WTC11 (cell line): ENCODE data around the gene COPS6. TPM values are rescaled to one million over a fixed set of nuclear protein-coding genes. Genes with fewer than 3 reads are reported as not detected.
A peak's percentile ranks its signal among the peaks of the same experiment; 100 is the strongest.

Experiments used
- ATAC-seq: fragments of 200-7000 bp; cut with Tn5 transposase; 2 replicates; pipeline ENCODE4 v1.10.0; 2021; ENCODE audit warnings: mild to moderate bottlenecking, moderate library complexity
- CTCF ChIA-PET: fragments of 300-600 bp; sonication (Branson Sonifier 250); formaldehyde crosslinking; loops from one replicate; lab custom pipeline; 2021; ENCODE audit warnings: antibody characterized with exemption; lab: Charles Lee
- POLR2A ChIA-PET: fragments of 350-600 bp; sonication (Branson Sonifier 250); formaldehyde crosslinking; loops from one replicate; lab custom pipeline; 2021; ENCODE audit warnings: antibody characterized with exemption; lab: Charles Lee
- DNase-seq: peaks from one replicate; pipeline ENCODE4 v3.0.0; 2021; ENCODE audit warnings: low spot score
- H3K27ac Mint-ChIP-seq: 2 replicates; pipeline ENCODE4 v1.8.0; 2021; ENCODE audit warnings: mixed read lengths
- H3K27me3 Mint-ChIP-seq: 2 replicates; pipeline ENCODE4 v1.8.0; 2021; ENCODE audit warnings: low read depth, mild to moderate bottlenecking, moderate library complexity, mixed read lengths
- H3K36me3 Mint-ChIP-seq: 2 replicates; pipeline ENCODE4 v1.8.0; 2021; ENCODE audit warnings: mixed read lengths
- H3K4me1 Mint-ChIP-seq: 2 replicates; pipeline ENCODE4 v1.8.0; 2022; ENCODE audit warnings: mixed read lengths
- H3K4me3 Mint-ChIP-seq: 2 replicates; pipeline ENCODE4 v1.8.0; 2021; ENCODE audit warnings: mild to moderate bottlenecking, moderate library complexity, mixed read lengths
- H3K9me3 Mint-ChIP-seq: 2 replicates; pipeline ENCODE4 v1.8.0; 2021; ENCODE audit warnings: mixed read lengths
- ELF4 ChIP-seq: sonication (generic); formaldehyde crosslinking; IDR thresholded peaks from 2 replicates; pipeline ENCODE4 v1.8.1; 2022; ENCODE audit warnings: low read depth, mild to moderate bottlenecking, moderate library complexity, missing genetic modification reagents
- EMX1 ChIP-seq: fragments of 250-450 bp; sonication (Bioruptor Pico); IDR thresholded peaks from 2 replicates; pipeline ENCODE4 v1.8.0; 2021; ENCODE audit warnings: mild to moderate bottlenecking
- ETV6 ChIP-seq: sonication (generic); formaldehyde crosslinking; IDR thresholded peaks from 2 replicates; pipeline ENCODE4 v1.8.1; 2022; ENCODE audit warnings: mild to moderate bottlenecking, missing genetic modification reagents
- FOXJ3 ChIP-seq: sonication (generic); formaldehyde crosslinking; IDR thresholded peaks from 2 replicates; pipeline ENCODE4 v1.9.0; 2021; ENCODE audit warnings: missing genetic modification reagents, mild to moderate bottlenecking, borderline replicate concordance
- GRHL2 ChIP-seq: fragments of 250-450 bp; sonication (Bioruptor Pico); IDR thresholded peaks from 2 replicates; pipeline ENCODE4 v1.8.0; 2022; ENCODE audit warnings: mild to moderate bottlenecking, moderate library complexity; ENCODE audit not compliant: insufficient replicate concordance, severe bottlenecking
- NR2C2 ChIP-seq: sonication (generic); formaldehyde crosslinking; IDR thresholded peaks from 2 replicates; pipeline ENCODE4 v1.8.0; 2022; ENCODE audit warnings: mild to moderate bottlenecking, missing genetic modification reagents
- SMAD4 ChIP-seq: sonication (generic); formaldehyde crosslinking; IDR thresholded peaks from 2 replicates; pipeline ENCODE4 v1.8.0; 2022; ENCODE audit warnings: mild to moderate bottlenecking, missing genetic modification reagents
- TEAD1 ChIP-seq: sonication (generic); formaldehyde crosslinking; IDR thresholded peaks from 2 replicates; pipeline ENCODE4 v1.8.0; 2022; ENCODE audit warnings: mild to moderate bottlenecking, missing genetic modification reagents
- ZNF138 ChIP-seq: sonication (generic); formaldehyde crosslinking; conservative IDR thresholded peaks from 2 replicates; pipeline ENCODE4 v1.8.1; 2022; ENCODE audit warnings: mild to moderate bottlenecking, moderate library complexity, missing genetic modification reagents
- ZNF317 ChIP-seq: sonication (generic); formaldehyde crosslinking; IDR thresholded peaks from 2 replicates; pipeline ENCODE4 v1.8.1; 2023; ENCODE audit warnings: low read depth, mild to moderate bottlenecking, moderate library complexity, missing genetic modification reagents, borderline replicate concordance
- total RNA-seq: library from RNA; stranded (reverse); gene quantifications from 3 replicates; pipeline ENCODE4 v1.2.3, GENCODE V29; 2021
- TF ChIP-seq, protein P1 (sequence below): sonication (generic); formaldehyde crosslinking; conservative IDR thresholded peaks from 2 replicates; pipeline ENCODE4 v1.8.1; 2023; ENCODE audit warnings: mild to moderate bottlenecking, low read depth, missing genetic modification reagents, moderate library complexity
- TF ChIP-seq, protein P2 (sequence below): sonication (generic); formaldehyde crosslinking; IDR thresholded peaks from 2 replicates; pipeline ENCODE4 v1.8.0; 2023; ENCODE audit warnings: missing genetic modification reagents
- TF ChIP-seq, protein P3 (sequence below): sonication (generic); formaldehyde crosslinking; IDR thresholded peaks from 2 replicates; pipeline ENCODE4 v1.8.1; 2023; ENCODE audit warnings: mild to moderate bottlenecking, missing genetic modification reagents
- TF ChIP-seq, protein P4 (sequence below): sonication (generic); formaldehyde crosslinking; IDR thresholded peaks from 2 replicates; pipeline ENCODE4 v1.8.0; 2022; ENCODE audit warnings: mild to moderate bottlenecking, missing genetic modification reagents
- TF ChIP-seq, protein P5 (sequence below): sonication (generic); formaldehyde crosslinking; IDR thresholded peaks from 2 replicates; pipeline ENCODE4 v1.8.1; 2023; ENCODE audit warnings: mild to moderate bottlenecking, missing genetic modification reagents, moderate library complexity
- TF ChIP-seq, protein P6 (sequence below): fragments of 250-450 bp; sonication (Bioruptor Pico); IDR thresholded peaks from 2 replicates; pipeline ENCODE4 v1.9.0; 2021; ENCODE audit warnings: mild to moderate bottlenecking
- TF ChIP-seq, protein P7 (sequence below): sonication (generic); formaldehyde crosslinking; IDR thresholded peaks from 2 replicates; pipeline ENCODE4 v1.8.1; 2022; ENCODE audit warnings: low read depth, missing genetic modification reagents, borderline replicate concordance
- TF ChIP-seq, protein P8 (sequence below): sonication (generic); formaldehyde crosslinking; IDR thresholded peaks from 2 replicates; pipeline ENCODE4 v1.8.1; 2023; ENCODE audit warnings: mild to moderate bottlenecking, missing genetic modification reagents

The COPS6 gene
- total RNA-seq, 1 experiment from 2014 or later = 118 TPM

DNA sequence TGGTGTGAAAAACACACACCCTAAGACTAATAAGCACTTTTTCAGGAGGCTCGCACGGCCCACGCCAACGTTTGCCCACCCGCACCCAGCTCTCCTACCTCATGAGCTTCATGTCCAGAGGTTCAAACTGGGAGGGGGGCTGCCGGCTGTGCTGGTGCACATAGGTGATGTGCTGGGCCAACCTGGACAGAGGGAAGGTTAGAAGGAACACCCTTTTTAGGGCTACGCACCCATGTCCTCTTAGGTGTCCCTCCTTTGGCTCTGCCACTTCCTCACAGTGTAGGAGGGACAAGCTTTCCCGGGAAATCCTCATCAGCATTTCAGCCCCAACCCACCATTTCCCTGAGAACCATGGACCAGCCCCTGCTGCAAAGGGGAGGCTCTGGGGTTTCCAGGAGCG lies 6.5 kb downstream of the COPS6 start:
- ATAC-seq (no peak), DNase-seq (no peak)
- Mint-ChIP-seq H3K36me3 (peaks cover 100% of the 10 kb centered on the region), H3K27ac (peak overlapping the region; percentile 87), H3K9me3 (no peaks in the 10 kb centered on the region), H3K4me3 (no peak overlapping the region), H3K4me1 (peaks cover 20% of the 10 kb centered on the region), H3K27me3 (no peaks in the 10 kb centered on the region)
- TF ChIP-seq SMAD4 (CRISPR knock-in tag) (no peak), FOXJ3 (CRISPR knock-in tag) (no peak), EMX1 (CRISPR knock-in tag) (no peak), ZNF138 (CRISPR knock-in tag) (no peak), ZNF317 (CRISPR knock-in tag) (no peak), GRHL2 (CRISPR knock-in tag) (no peak), ELF4 (CRISPR knock-in tag) (no peak)
- TF ChIP-seq, protein P1, sequence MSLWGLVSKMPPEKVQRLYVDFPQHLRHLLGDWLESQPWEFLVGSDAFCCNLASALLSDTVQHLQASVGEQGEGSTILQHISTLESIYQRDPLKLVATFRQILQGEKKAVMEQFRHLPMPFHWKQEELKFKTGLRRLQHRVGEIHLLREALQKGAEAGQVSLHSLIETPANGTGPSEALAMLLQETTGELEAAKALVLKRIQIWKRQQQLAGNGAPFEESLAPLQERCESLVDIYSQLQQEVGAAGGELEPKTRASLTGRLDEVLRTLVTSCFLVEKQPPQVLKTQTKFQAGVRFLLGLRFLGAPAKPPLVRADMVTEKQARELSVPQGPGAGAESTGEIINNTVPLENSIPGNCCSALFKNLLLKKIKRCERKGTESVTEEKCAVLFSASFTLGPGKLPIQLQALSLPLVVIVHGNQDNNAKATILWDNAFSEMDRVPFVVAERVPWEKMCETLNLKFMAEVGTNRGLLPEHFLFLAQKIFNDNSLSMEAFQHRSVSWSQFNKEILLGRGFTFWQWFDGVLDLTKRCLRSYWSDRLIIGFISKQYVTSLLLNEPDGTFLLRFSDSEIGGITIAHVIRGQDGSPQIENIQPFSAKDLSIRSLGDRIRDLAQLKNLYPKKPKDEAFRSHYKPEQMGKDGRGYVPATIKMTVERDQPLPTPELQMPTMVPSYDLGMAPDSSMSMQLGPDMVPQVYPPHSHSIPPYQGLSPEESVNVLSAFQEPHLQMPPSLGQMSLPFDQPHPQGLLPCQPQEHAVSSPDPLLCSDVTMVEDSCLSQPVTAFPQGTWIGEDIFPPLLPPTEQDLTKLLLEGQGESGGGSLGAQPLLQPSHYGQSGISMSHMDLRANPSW (CRISPR knock-in tag) = no peak
- TF ChIP-seq, protein P2, sequence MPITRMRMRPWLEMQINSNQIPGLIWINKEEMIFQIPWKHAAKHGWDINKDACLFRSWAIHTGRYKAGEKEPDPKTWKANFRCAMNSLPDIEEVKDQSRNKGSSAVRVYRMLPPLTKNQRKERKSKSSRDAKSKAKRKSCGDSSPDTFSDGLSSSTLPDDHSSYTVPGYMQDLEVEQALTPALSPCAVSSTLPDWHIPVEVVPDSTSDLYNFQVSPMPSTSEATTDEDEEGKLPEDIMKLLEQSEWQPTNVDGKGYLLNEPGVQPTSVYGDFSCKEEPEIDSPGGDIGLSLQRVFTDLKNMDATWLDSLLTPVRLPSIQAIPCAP (CRISPR knock-in tag) = no peak
- TF ChIP-seq, protein P3, sequence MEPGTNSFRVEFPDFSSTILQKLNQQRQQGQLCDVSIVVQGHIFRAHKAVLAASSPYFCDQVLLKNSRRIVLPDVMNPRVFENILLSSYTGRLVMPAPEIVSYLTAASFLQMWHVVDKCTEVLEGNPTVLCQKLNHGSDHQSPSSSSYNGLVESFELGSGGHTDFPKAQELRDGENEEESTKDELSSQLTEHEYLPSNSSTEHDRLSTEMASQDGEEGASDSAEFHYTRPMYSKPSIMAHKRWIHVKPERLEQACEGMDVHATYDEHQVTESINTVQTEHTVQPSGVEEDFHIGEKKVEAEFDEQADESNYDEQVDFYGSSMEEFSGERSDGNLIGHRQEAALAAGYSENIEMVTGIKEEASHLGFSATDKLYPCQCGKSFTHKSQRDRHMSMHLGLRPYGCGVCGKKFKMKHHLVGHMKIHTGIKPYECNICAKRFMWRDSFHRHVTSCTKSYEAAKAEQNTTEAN (CRISPR knock-in tag) = no peak
- CTCF ChIA-PET = no interaction called here
- POLR2A ChIA-PET = interaction anchor here (0.9 kb wide), 1 partner anchor 151 kb away, joined by 3 read pairs; no protein-coding TSS in a partner anchor

DNA sequence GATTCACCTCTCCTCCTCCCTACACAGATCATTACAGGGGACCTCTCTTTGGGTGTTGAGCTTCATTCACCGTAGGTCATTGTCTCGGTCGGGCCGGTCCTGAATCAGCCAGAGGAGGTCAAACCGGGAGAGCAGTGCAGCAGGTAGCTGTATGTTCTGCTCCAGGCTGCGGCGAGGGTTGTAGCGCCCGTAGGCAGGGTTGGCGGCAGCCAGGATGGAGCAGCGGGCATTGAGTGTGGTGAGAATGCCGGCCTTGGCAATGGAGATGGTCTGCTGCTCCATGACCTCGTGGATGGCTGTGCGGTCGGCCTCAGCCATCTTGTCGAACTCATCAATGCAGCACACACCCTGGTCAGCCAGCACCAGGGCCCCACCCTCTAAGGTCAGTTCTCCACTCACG lies 6.9 kb downstream of the COPS6 start:
- Mint-ChIP-seq H3K4me3 (no peak overlapping the region; the same call in 1 of the 2 replicates), H3K4me1 (peaks cover 20% of the 10 kb centered on the region), H3K36me3 (peaks cover 99% of the 10 kb centered on the region), H3K27ac (peak overlapping the region; percentile 88), H3K9me3 (no peaks in the 10 kb centered on the region), H3K27me3 (no peaks in the 10 kb centered on the region)
- TF ChIP-seq, protein P3 (CRISPR knock-in tag) = no peak
- TF ChIP-seq, protein P4, sequence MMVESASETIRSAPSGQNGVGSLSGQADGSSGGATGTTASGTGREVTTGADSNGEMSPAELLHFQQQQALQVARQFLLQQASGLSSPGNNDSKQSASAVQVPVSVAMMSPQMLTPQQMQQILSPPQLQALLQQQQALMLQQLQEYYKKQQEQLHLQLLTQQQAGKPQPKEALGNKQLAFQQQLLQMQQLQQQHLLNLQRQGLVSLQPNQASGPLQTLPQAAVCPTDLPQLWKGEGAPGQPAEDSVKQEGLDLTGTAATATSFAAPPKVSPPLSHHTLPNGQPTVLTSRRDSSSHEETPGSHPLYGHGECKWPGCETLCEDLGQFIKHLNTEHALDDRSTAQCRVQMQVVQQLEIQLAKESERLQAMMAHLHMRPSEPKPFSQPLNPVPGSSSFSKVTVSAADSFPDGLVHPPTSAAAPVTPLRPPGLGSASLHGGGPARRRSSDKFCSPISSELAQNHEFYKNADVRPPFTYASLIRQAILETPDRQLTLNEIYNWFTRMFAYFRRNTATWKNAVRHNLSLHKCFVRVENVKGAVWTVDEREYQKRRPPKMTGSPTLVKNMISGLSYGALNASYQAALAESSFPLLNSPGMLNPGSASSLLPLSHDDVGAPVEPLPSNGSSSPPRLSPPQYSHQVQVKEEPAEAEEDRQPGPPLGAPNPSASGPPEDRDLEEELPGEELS (CRISPR knock-in tag) = no peak
- TF ChIP-seq, protein P5, sequence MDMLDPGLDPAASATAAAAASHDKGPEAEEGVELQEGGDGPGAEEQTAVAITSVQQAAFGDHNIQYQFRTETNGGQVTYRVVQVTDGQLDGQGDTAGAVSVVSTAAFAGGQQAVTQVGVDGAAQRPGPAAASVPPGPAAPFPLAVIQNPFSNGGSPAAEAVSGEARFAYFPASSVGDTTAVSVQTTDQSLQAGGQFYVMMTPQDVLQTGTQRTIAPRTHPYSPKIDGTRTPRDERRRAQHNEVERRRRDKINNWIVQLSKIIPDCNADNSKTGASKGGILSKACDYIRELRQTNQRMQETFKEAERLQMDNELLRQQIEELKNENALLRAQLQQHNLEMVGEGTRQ = no peak
- TF ChIP-seq, protein P6, sequence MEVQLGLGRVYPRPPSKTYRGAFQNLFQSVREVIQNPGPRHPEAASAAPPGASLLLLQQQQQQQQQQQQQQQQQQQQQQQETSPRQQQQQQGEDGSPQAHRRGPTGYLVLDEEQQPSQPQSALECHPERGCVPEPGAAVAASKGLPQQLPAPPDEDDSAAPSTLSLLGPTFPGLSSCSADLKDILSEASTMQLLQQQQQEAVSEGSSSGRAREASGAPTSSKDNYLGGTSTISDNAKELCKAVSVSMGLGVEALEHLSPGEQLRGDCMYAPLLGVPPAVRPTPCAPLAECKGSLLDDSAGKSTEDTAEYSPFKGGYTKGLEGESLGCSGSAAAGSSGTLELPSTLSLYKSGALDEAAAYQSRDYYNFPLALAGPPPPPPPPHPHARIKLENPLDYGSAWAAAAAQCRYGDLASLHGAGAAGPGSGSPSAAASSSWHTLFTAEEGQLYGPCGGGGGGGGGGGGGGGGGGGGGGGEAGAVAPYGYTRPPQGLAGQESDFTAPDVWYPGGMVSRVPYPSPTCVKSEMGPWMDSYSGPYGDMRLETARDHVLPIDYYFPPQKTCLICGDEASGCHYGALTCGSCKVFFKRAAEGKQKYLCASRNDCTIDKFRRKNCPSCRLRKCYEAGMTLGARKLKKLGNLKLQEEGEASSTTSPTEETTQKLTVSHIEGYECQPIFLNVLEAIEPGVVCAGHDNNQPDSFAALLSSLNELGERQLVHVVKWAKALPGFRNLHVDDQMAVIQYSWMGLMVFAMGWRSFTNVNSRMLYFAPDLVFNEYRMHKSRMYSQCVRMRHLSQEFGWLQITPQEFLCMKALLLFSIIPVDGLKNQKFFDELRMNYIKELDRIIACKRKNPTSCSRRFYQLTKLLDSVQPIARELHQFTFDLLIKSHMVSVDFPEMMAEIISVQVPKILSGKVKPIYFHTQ (CRISPR knock-in tag) = no peak
- TF ChIP-seq, protein P7, sequence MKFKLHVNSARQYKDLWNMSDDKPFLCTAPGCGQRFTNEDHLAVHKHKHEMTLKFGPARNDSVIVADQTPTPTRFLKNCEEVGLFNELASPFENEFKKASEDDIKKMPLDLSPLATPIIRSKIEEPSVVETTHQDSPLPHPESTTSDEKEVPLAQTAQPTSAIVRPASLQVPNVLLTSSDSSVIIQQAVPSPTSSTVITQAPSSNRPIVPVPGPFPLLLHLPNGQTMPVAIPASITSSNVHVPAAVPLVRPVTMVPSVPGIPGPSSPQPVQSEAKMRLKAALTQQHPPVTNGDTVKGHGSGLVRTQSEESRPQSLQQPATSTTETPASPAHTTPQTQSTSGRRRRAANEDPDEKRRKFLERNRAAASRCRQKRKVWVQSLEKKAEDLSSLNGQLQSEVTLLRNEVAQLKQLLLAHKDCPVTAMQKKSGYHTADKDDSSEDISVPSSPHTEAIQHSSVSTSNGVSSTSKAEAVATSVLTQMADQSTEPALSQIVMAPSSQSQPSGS (CRISPR knock-in tag) = no peak
- TF ChIP-seq, protein P8, sequence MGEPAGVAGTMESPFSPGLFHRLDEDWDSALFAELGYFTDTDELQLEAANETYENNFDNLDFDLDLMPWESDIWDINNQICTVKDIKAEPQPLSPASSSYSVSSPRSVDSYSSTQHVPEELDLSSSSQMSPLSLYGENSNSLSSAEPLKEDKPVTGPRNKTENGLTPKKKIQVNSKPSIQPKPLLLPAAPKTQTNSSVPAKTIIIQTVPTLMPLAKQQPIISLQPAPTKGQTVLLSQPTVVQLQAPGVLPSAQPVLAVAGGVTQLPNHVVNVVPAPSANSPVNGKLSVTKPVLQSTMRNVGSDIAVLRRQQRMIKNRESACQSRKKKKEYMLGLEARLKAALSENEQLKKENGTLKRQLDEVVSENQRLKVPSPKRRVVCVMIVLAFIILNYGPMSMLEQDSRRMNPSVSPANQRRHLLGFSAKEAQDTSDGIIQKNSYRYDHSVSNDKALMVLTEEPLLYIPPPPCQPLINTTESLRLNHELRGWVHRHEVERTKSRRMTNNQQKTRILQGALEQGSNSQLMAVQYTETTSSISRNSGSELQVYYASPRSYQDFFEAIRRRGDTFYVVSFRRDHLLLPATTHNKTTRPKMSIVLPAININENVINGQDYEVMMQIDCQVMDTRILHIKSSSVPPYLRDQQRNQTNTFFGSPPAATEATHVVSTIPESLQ (CRISPR knock-in tag) = no peak
- TF ChIP-seq ETV6 (CRISPR knock-in tag) (no peak), NR2C2 (CRISPR knock-in tag) (no peak), TEAD1 (no peak)
- ChIA-PET CTCF (no interaction called here), POLR2A (interaction anchor here (0.9 kb wide), 1 partner anchor 151 kb away, joined by 3 read pairs; no protein-coding TSS in a partner anchor)
- no peak for DNase-seq
- no peak for ATAC-seq
